Upper lobe of right lung (tissue), 1 donor: ENCODE data around the gene NAP1L4. TPM values are rescaled to one million over a fixed set of nuclear protein-coding genes. Genes with fewer than 3 reads are reported as not detected.

Experiments used
- ATAC-seq: fragments of 200-7000 bp; cut with Tn5 transposase; one replicate; pipeline ENCODE4 v1.9.1; 2020; ENCODE audit warnings: mild to moderate bottlenecking, moderate library complexity
- DNase-seq: peaks from one replicate; pipeline ENCODE4 v3.0.0-alpha.2; 2020
- H3K27ac ChIP-seq: fragments of 200-600 bp; one replicate; pipeline ENCODE4 v1.8.0; 2022
- H3K27me3 ChIP-seq: fragments of 200-600 bp; one replicate; pipeline ENCODE4 v1.8.0; 2022; ENCODE audit warnings: mild to moderate bottlenecking
- H3K36me3 ChIP-seq: fragments of 200-600 bp; one replicate; pipeline ENCODE4 v1.8.0; 2022
- H3K4me1 ChIP-seq: fragments of 200-600 bp; one replicate; pipeline ENCODE4 v1.8.0; 2022
- H3K4me3 ChIP-seq: fragments of 200-600 bp; one replicate; pipeline ENCODE4 v1.8.0; 2022; ENCODE audit warnings: mild to moderate bottlenecking
- H3K9me3 ChIP-seq: fragments of 200-600 bp; one replicate; pipeline ENCODE4 v1.8.0; 2022
- CTCF ChIP-seq: fragments of 200-600 bp; IDR thresholded peaks from one replicate; pipeline ENCODE4 v1.8.0; 2022; ENCODE audit warnings: antibody characterized with exemption
- intact Hi-C: fragments of 100-400 bp; cut with DNase I; formaldehyde crosslinking; loops from one replicate; pipeline ENCODE4 v1.11.0; 2022
- total RNA-seq: library from RNA; stranded (reverse); fragmentation: NEBNext Ultra II Directional; extraction: Animal tissue kit (Norgen Biotek cat#: 25700); gene quantifications from one replicate; pipeline ENCODE4 v1.2.1, GENCODE V29; 2021
- donor health status: DM: no; HTN: yes; CAD: no; lungs with severe emphysema.

Gene NAP1L4
- total RNA-seq, 1 donor from 2014 or later, result 92.7 TPM

GRCh38 chr11:2945031-2945756, 46.9 kb downstream of the NAP1L4 start:
- H3K36me3 ChIP-seq, result peaks cover 41% of the 10 kb centered on the region
- peak overlapping the region; percentile 33 for H3K4me3 ChIP-seq
- DNase-seq (peak; percentile 97), ATAC-seq (peak; percentile 91)
- H3K9me3 ChIP-seq, result no peaks in the 10 kb centered on the region
- intact Hi-C loops, result no loop called here
- H3K27me3 ChIP-seq, result no peaks in the 10 kb centered on the region
- H3K27ac ChIP-seq, result peak overlapping the region; percentile 63
- H3K4me1 ChIP-seq, result peaks cover 23% of the 10 kb centered on the region
- TF ChIP-seq CTCF, result no peak

- H3K27ac ChIP-seq, result peak overlapping the region; percentile 63
- intact Hi-C loops, result no loop called here
- H3K36me3 ChIP-seq, result peaks cover 35% of the 10 kb centered on the region
- H3K4me3 ChIP-seq, result no peak overlapping the region
- H3K27me3 ChIP-seq, result no peaks in the 10 kb centered on the region
- H3K4me1 ChIP-seq, result peaks cover 23% of the 10 kb centered on the region
- H3K9me3 ChIP-seq, result no peaks in the 10 kb centered on the region
- ATAC-seq (no peak), DNase-seq (no peak)
- no peak for TF ChIP-seq CTCF
These were observed 47.6 kb downstream of the NAP1L4 start for GRCh38 chr11:2944530-2944929.

- ATAC-seq (peak; percentile 58), DNase-seq (peak; percentile 81)
- H3K9me3 ChIP-seq, result no peaks in the 10 kb centered on the region
- no peaks in the 10 kb centered on the region for H3K27me3 ChIP-seq
- no peak for TF ChIP-seq CTCF
- H3K4me1 ChIP-seq, result peaks cover 23% of the 10 kb centered on the region
- no peak overlapping the region for H3K27ac ChIP-seq
- H3K4me3 ChIP-seq, result no peak overlapping the region
- intact Hi-C loops, result no loop called here
- H3K36me3 ChIP-seq, result peaks cover 27% of the 10 kb centered on the region
These were observed 48.4 kb downstream of the NAP1L4 start for GRCh38 chr11:2943711-2944118.

- Histone ChIP-seq H3K4me1 (peaks cover 23% of the 10 kb centered on the region), H3K9me3 (no peaks in the 10 kb centered on the region), H3K27me3 (no peaks in the 10 kb centered on the region), H3K36me3 (peaks cover 21% of the 10 kb centered on the region), H3K4me3 (no peak overlapping the region), H3K27ac (no peak overlapping the region)
- intact Hi-C loops, result no loop called here
- ATAC-seq (no peak), DNase-seq (no peak)
- no peak for TF ChIP-seq CTCF
These were observed 49.0 kb downstream of the NAP1L4 start for GRCh38 chr11:2942872-2943710.

GRCh38 chr11:2942447-2942846, 49.7 kb downstream of the NAP1L4 start:
- ATAC-seq, result no peak
- H3K4me1 ChIP-seq, result peaks cover 23% of the 10 kb centered on the region
- intact Hi-C loops, result no loop called here
- no peak for TF ChIP-seq CTCF
- no peak for DNase-seq
- peaks cover 15% of the 10 kb centered on the region for H3K36me3 ChIP-seq
- no peaks in the 10 kb centered on the region for H3K27me3 ChIP-seq
- no peaks in the 10 kb centered on the region for H3K9me3 ChIP-seq
- no peak overlapping the region for H3K27ac ChIP-seq
- no peak overlapping the region for H3K4me3 ChIP-seq
